HEK293T (cell line): ENCODE data around the gene IL1R1.

Source experiments
- CTCF ChIA-PET: fragments of 350-600 bp; formaldehyde crosslinking; extraction: SDS; loops from one replicate; lab custom pipeline; 2021; ENCODE audit warnings: antibody characterized with exemption, inconsistent platforms; lab: Yijun Ruan, JAX
- POLR2A ChIA-PET: fragments of 350-600 bp; formaldehyde crosslinking; extraction: SDS; loops from one replicate; lab custom pipeline; 2020; ENCODE audit warnings: antibody characterized with exemption, inconsistent platforms; lab: Yijun Ruan, JAX
- DNase-seq: peaks from one replicate; pipeline ENCODE4 v3.0.0; 2012; ENCODE audit warnings: mixed read lengths; ENCODE audit errors: extremely low spot score
- ARNT ChIP-seq: fragments of 450-650 bp; IDR thresholded peaks from 2 replicates; pipeline ENCODE4 v1.6.1; 2017; ENCODE audit warnings: mild to moderate bottlenecking
- BHLHE40 ChIP-seq: fragments of 450-650 bp; IDR thresholded peaks from 2 replicates; pipeline ENCODE4 v1.6.1; 2016; ENCODE audit warnings: mild to moderate bottlenecking, moderate library complexity, borderline replicate concordance
- CTBP1 ChIP-seq: fragments of 450-650 bp; IDR thresholded peaks from 2 replicates; pipeline ENCODE4 v1.6.1; 2016; ENCODE audit warnings: borderline replicate concordance
- ELF4 ChIP-seq: fragments of 450-650 bp; IDR thresholded peaks from 2 replicates; pipeline ENCODE4 v1.6.1; 2017; ENCODE audit warnings: antibody characterized with exemption
- FOXA1 ChIP-seq: fragments of 450-650 bp; IDR thresholded peaks from 2 replicates; pipeline ENCODE4 v1.6.1; 2016; ENCODE audit warnings: mild to moderate bottlenecking
- FOXK2 ChIP-seq: fragments of 450-650 bp; IDR thresholded peaks from 2 replicates; pipeline ENCODE4 v1.6.1; 2016; ENCODE audit warnings: mild to moderate bottlenecking
- FOXM1 ChIP-seq: fragments of 450-650 bp; IDR thresholded peaks from 2 replicates; pipeline ENCODE4 v1.6.1; 2017; ENCODE audit warnings: mild to moderate bottlenecking, borderline replicate concordance
- HDGF ChIP-seq: fragments of 450-650 bp; IDR thresholded peaks from 2 replicates; pipeline ENCODE4 v1.6.1; 2017; ENCODE audit warnings: antibody characterized with exemption, borderline replicate concordance
- L3MBTL2 ChIP-seq: fragments of 450-650 bp; conservative IDR thresholded peaks from 2 replicates; pipeline ENCODE4 v1.6.1; 2016; ENCODE audit warnings: mild to moderate bottlenecking
- LEF1 ChIP-seq: fragments of 450-650 bp; IDR thresholded peaks from 2 replicates; pipeline ENCODE4 v1.6.1; 2017; ENCODE audit warnings: mild to moderate bottlenecking, borderline replicate concordance
- NFRKB ChIP-seq: fragments of 450-650 bp; IDR thresholded peaks from 2 replicates; pipeline ENCODE4 v1.6.1; 2016; ENCODE audit warnings: mild to moderate bottlenecking, moderate library complexity
- PKNOX1 ChIP-seq: fragments of 450-650 bp; IDR thresholded peaks from 2 replicates; pipeline ENCODE4 v1.6.1; 2016
- SP1 ChIP-seq: fragments of 450-650 bp; IDR thresholded peaks from 2 replicates; pipeline ENCODE4 v1.6.1; 2017
- SUZ12 ChIP-seq: fragments of 450-650 bp; IDR thresholded peaks from 2 replicates; pipeline ENCODE4 v1.6.1; 2016; ENCODE audit warnings: mild to moderate bottlenecking
- TARDBP ChIP-seq: fragments of 450-650 bp; IDR thresholded peaks from 2 replicates; pipeline ENCODE4 v1.6.1; 2016
- ZNF384 ChIP-seq: fragments of 450-650 bp; IDR thresholded peaks from 2 replicates; pipeline ENCODE4 v1.6.1; 2016

Gene IL1R1

GRCh38 chr2:102226171-102226570, 83.6 kb downstream of the IL1R1 start:
- ChIA-PET POLR2A (interaction anchor here (0.6 kb wide), 1 partner anchor 29 kb away, joined by 3 read pairs; no protein-coding TSS in a partner anchor), CTCF (interaction anchor here (0.6 to 0.8 kb wide), 2 partner anchors 9 to 40 kb away, joined by 3 read pairs; no protein-coding TSS in a partner anchor)
- no peak for DNase-seq
- no peak for TF ChIP-seq SUZ12
- TF ChIP-seq TARDBP, result no peak
- TF ChIP-seq NFRKB, result no peak
- TF ChIP-seq ELF4, result no peak
- no peak for TF ChIP-seq BHLHE40
- no peak for TF ChIP-seq HDGF
- TF ChIP-seq PKNOX1, result no peak
- TF ChIP-seq ARNT, result no peak
- no peak for TF ChIP-seq FOXM1
- TF ChIP-seq ZNF384, result no peak
- no peak for TF ChIP-seq L3MBTL2
- no peak for TF ChIP-seq CTBP1
- no peak for TF ChIP-seq FOXA1
- TF ChIP-seq SP1, result no peak
- no peak for TF ChIP-seq FOXK2
- TF ChIP-seq LEF1, result no peak

GRCh38 chr2:102226612-102227391, 84.3 kb downstream of the IL1R1 start:
- ChIA-PET POLR2A (no interaction called here), CTCF (interaction anchor here (0.6 kb wide), 1 partner anchor 41 kb away, joined by 3 read pairs; no protein-coding TSS in a partner anchor)
- DNase-seq, result no peak
- no peak for TF ChIP-seq L3MBTL2
- TF ChIP-seq LEF1, result no peak
- no peak for TF ChIP-seq ELF4
- no peak for TF ChIP-seq ARNT
- TF ChIP-seq PKNOX1, result no peak
- no peak for TF ChIP-seq BHLHE40
- no peak for TF ChIP-seq ZNF384
- TF ChIP-seq SUZ12, result no peak
- TF ChIP-seq NFRKB, result no peak
- no peak for TF ChIP-seq HDGF
- TF ChIP-seq FOXK2, result no peak
- TF ChIP-seq FOXM1, result no peak
- TF ChIP-seq CTBP1, result no peak
- TF ChIP-seq TARDBP, result no peak
- TF ChIP-seq SP1, result no peak
- no peak for TF ChIP-seq FOXA1

- ChIA-PET POLR2A (no interaction called here), CTCF (interaction anchor here (0.6 kb wide), 1 partner anchor 27 kb away, joined by 3 read pairs; no protein-coding TSS in a partner anchor)
- TF ChIP-seq BHLHE40 (no peak), LEF1 (no peak), TARDBP (no peak), PKNOX1 (no peak)
- DNase-seq, result no peak
Measured at GRCh38 chr2:102229141-102229769, 86.7 kb downstream of the IL1R1 start.
